Gastrocnemius medialis (tissue), 4 donors: Measurements from ENCODE around the gene TMEM50B.

ENCODE experiments used
- CTCF ChIP-seq, 5 experiments: fragments of 450-650 bp in 3 of 5; fragments of 200-600 bp in 2 of 5; sonication (generic) in 2 of 5; IDR thresholded peaks in 4 of 5; conservative IDR thresholded peaks in 1 of 5; 1 replicate in 4 of 5; 2 replicates in 1 of 5; pipeline ENCODE4 v1.5.1; 2016 to 2019; ENCODE audit warnings: antibody characterized with exemption in 5 of 5, mild to moderate bottlenecking in 3 of 5, moderate library complexity in 3 of 5
- POLR2A ChIP-seq, 2 donors: fragments of 450-650 bp; IDR thresholded peaks; one replicate each; pipeline ENCODE4 v1.6.1; 2017; ENCODE audit warnings: antibody characterized with exemption in 2 of 2, mild to moderate bottlenecking in 2 of 2, moderate library complexity in 2 of 2

GRCh38 chr21:33406493-33406892, 73.3 kb downstream of the TMEM50B start:
- TF ChIP-seq CTCF (IDR thresholded peaks at IDR 0.05 in 4 of 5, conservative IDR thresholded peaks at IDR 0.05 in 1 of 5), result no peak
- TF ChIP-seq POLR2A (IDR thresholded peaks at IDR 0.05), result no peak
